ENCODE results near the gene EN2. TPM values are rescaled to one million over a fixed set of nuclear protein-coding genes. Genes with fewer than 3 reads are reported as not detected.

Gene EN2
- polyA plus RNA-seq, 2 of the 4 experiments (the other 2 are of a cell fraction), result 0.53 to 0.54 TPM

DNA sequence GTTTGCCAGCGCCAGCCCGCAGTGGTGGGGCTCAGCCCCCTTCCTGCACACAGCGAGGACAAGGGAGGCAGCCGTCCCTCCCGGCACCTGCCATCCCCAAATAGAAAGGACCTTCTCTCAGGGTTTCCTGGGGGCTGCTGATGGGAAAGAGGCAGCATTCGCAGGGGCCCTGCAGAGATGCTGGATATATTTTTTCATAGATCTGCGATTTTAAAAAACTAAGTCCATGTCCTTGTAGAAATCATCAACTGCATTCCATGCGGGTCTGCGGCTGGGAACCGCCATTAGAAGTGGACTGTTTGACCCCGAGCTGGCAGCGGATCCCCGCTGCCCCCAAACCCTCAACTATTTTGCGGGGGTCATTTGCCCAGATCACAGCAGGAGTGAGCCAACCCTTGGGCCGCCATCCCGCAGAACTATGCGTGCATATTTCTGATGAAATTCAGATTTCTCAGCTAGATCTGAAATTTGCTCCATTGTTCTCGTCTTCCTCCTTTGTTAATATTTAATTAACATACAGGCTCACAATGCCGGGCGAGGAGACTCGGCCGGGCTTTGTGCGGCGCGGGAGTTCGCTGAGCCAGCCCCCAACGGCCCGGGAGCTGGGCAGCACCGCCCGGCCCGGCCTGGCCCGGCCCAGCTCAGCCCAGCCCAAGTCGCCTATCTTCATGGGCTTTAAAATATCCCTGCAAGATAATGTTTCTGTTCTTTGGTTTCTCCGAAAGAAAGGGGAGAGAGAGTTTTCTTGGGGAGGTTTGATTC, 2.0 kb downstream of the EN2 start:
- POLR2A ChIA-PET, result no interaction called here
- Histone ChIP-seq H3K27ac (no peak overlapping the region), H3K4me2 (no peak overlapping the region), H3K4me1 (peaks cover 9% of the 10 kb centered on the region; the same call in 1 of the 3 replicates), H3K4me3 (no peak overlapping the region), H3K9me3 (no peaks in the 10 kb centered on the region)
- FAIRE-seq (no peak), DNase-seq (ENCODE audit: low read depth in 1 of 2, low spot score in 1 of 2) (no peak), ATAC-seq (no peak)
- 95% methylated on average over 34 of the region's 34 CpGs for WGBS (ENCODE audit: missing lambda C conversion rate)
- CTCF ChIA-PET, result no interaction called here
- TF ChIP-seq, protein P1, sequence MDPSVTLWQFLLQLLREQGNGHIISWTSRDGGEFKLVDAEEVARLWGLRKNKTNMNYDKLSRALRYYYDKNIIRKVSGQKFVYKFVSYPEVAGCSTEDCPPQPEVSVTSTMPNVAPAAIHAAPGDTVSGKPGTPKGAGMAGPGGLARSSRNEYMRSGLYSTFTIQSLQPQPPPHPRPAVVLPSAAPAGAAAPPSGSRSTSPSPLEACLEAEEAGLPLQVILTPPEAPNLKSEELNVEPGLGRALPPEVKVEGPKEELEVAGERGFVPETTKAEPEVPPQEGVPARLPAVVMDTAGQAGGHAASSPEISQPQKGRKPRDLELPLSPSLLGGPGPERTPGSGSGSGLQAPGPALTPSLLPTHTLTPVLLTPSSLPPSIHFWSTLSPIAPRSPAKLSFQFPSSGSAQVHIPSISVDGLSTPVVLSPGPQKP (IDR thresholded peaks at IDR 0.05; ENCODE audit: low read depth, low read length), result no peak
- TF ChIP-seq RCOR1 (IDR thresholded peaks at IDR 0.05; ENCODE audit: low read depth, low read length) (no peak), BHLHE40 (IDR thresholded peaks at IDR 0.05; ENCODE audit: low read depth, low read length) (no peak), FOSL2 (IDR thresholded peaks at IDR 0.05) (no peak), FOSL2 (CRISPR knock-in tag; IDR thresholded peaks at IDR 0.05) (no peak), ESRRA (IDR thresholded peaks at IDR 0.05; ENCODE audit: borderline replicate concordance, low read length) (no peak), SREBF2 (IDR thresholded peaks at IDR 0.05) (no peak), RAD21 (conservative IDR thresholded peaks at IDR 0.05 in 1 of 2, IDR thresholded peaks at IDR 0.05 in 1 of 2) (no peak), HMGXB4 (CRISPR knock-in tag; IDR thresholded peaks at IDR 0.05; ENCODE audit: borderline replicate concordance) (no peak), NPAS2 (CRISPR knock-in tag; IDR thresholded peaks at IDR 0.05; ENCODE audit: borderline replicate concordance) (no peak), EHF (CRISPR knock-in tag; IDR thresholded peaks at IDR 0.05) (no peak), SMC3 (IDR thresholded peaks at IDR 0.05) (no peak), CBX2 (IDR thresholded peaks at IDR 0.05; ENCODE audit: borderline replicate concordance, low read depth) (no peak)
- TF ChIP-seq, protein P2, sequence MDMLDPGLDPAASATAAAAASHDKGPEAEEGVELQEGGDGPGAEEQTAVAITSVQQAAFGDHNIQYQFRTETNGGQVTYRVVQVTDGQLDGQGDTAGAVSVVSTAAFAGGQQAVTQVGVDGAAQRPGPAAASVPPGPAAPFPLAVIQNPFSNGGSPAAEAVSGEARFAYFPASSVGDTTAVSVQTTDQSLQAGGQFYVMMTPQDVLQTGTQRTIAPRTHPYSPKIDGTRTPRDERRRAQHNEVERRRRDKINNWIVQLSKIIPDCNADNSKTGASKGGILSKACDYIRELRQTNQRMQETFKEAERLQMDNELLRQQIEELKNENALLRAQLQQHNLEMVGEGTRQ (IDR thresholded peaks at IDR 0.05), result no peak

DNA sequence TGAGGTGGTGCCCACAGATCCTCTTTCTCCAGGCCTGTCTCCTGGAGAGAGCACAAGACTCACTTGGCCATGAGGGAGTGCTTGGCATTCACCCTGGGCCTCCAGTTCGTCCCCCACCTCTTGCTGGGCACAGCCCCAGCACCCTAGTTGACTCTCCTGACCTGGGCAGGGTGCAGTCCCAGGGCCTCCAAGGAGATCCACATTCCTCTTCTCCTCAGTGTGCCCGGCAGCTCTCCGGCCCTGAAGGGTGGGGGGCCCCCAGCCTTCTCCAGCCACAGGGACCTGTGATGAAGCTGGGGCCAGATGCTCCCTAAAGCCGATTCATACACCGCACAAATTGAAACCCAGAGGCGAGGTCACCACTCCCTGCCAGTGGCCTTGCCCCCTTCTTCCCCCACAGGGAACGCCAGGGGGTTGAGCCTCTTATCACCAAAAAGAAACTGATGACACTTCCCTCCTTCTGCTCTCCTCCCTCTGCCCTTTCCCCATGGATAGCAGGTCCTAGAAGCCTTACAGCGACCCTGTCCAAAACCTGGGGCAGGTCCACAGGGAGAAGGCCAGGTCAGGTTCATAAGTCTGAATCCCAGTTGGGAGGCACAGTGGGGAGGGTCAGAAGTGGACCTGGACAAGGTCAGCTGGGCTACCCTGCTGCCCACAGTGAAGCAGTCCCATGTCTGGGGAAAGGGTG, 3.1 kb downstream of the EN2 start:
- DNase-seq (ENCODE audit: low read depth in 1 of 2, low spot score in 1 of 2) (no peak), ATAC-seq (no peak), FAIRE-seq (no peak)
- Histone ChIP-seq H3K4me2 (no peak overlapping the region), H3K27ac (no peak overlapping the region), H3K4me3 (no peak overlapping the region), H3K4me1 (0 out of 3 replicates have a peak, but pooled peaks cover 9% of the 10 kb centered on the region), H3K9me3 (no peaks in the 10 kb centered on the region)
- TF ChIP-seq HMGXB4 (CRISPR knock-in tag; IDR thresholded peaks at IDR 0.05; ENCODE audit: borderline replicate concordance) (no peak), HOXB13 (CRISPR knock-in tag; IDR thresholded peaks at IDR 0.05; ENCODE audit: low read depth) (no peak), HEYL (CRISPR knock-in tag; IDR thresholded peaks at IDR 0.05) (no peak), CHD4 (IDR thresholded peaks at IDR 0.05; ENCODE audit: borderline replicate concordance) (no peak), HOXA7 (CRISPR knock-in tag; IDR thresholded peaks at IDR 0.05) (no peak)
- CTCF ChIA-PET, result interaction anchor here (1.2 kb wide), 1 partner anchor 81 kb away, joined by 3 read pairs; no protein-coding TSS in a partner anchor
- POLR2A ChIA-PET, result no interaction called here
- 80% methylated on average over 8 of the region's 8 CpGs for WGBS (ENCODE audit: missing lambda C conversion rate)
